NCI-H2171 (cell line): ENCODE data around the gene WNK1.

Experiments
- DNase-seq: peaks from one replicate; lab custom pipeline; 2025; lab: John Stamatoyannopoulos, UW

The WNK1 gene

DNA sequence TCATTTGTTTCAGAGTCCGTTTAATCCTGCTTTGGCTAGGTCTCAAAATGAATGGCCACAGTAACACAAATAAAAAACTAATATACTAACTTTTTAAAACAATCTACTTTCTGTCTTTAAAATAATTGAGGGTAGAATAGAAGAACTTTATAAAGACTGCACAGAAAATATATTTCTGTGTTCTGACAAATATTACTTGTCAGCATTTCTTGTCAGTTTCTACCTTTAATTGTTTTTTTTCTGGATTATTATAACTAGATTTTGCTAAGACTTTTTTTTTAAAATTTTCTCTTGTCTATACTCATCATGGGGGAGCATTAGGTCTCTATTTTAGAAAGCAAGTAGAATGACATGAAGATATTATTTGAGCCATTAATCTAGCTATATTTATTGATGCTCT is 110.9 kb downstream of the WNK1 start:
- DNase-seq = no peak

DNA sequence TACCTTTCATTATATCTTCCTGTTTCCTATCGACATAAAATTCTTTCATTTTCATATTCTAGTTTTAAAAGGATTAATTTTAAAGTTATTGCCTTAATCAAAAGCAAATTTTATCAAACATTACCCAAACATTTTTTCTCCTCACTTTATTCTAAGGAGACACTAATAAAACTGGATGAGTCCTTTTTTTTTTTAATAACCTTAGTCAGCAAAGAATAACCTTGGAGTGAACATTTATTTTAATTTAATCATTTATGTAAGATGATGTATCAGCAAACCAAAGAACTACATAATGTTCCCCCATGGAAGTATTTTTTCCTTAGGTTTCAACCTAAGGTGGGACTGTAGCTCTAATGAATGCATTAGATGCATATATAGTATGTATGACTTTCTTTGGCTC is 113.2 kb downstream of the WNK1 start:
- no peak for DNase-seq

- no peak for DNase-seq
Observed at GRCh38 chr12:867905-868304, 115.5 kb downstream of the WNK1 start.

DNA sequence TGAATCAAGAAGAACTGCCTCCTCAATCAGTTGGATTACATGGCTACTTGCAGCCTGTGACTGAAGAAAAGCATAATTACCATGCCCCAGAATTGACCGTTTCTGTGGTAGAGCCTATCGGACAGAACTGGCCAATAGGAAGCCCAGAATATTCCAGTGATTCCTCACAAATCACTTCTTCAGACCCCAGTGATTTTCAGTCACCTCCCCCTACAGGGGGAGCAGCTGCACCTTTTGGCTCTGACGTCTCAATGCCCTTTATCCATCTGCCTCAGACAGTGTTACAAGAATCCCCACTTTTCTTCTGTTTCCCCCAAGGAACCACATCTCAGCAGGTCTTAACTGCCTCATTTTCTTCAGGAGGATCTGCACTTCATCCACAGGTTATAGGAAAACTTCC is 116.3 kb downstream of the WNK1 start:
- no peak for DNase-seq

- no peak for DNase-seq
Observed at GRCh38 chr12:870378-870777, 118.0 kb downstream of the WNK1 start.

DNA sequence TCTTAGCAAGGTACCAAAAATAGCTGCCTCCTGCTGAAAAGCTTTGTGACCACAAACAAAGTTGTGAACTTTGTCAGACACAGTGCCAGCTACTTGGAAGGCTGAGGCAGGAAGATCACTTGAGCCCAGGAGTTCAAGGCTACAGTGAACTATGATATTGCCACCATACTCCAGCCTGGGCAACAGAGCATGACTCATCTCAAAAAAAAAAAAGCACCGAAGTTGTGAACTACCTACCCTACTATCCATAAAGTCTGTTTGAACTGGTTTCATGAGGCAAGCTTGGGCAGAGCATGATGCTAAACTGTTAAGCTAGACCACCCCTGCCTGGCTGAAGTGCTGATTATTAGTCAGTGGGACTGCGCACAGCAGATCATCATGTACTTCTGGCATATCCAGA is 121.6 kb downstream of the WNK1 start:
- no peak for DNase-seq

DNA sequence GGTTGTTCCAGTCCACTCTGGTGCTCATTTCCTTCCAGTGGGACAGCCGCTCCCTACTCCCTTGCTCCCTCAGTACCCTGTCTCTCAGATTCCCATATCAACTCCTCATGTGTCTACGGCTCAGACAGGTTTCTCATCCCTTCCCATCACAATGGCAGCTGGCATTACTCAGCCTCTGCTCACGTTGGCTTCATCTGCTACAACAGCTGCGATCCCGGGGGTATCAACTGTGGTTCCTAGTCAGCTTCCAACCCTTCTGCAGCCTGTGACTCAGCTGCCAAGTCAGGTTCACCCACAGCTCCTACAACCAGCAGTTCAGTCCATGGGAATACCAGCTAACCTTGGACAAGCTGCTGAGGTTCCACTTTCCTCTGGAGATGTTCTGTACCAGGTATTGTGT is 127.3 kb downstream of the WNK1 start:
- DNase-seq = peak; percentile 86

DNA sequence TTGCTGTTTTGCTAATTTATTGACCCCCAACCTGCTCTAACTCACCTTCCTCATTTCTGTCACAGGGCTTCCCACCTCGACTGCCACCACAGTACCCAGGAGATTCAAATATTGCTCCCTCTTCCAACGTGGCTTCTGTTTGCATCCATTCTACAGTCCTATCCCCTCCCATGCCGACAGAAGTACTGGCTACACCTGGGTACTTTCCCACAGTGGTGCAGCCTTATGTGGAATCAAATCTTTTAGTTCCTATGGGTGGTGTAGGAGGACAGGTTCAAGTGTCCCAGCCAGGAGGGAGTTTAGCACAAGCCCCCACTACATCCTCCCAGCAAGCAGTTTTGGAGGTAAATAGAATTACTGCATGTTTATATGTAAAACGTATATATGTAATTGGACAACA is 128.3 kb downstream of the WNK1 start:
- DNase-seq = no peak

DNA sequence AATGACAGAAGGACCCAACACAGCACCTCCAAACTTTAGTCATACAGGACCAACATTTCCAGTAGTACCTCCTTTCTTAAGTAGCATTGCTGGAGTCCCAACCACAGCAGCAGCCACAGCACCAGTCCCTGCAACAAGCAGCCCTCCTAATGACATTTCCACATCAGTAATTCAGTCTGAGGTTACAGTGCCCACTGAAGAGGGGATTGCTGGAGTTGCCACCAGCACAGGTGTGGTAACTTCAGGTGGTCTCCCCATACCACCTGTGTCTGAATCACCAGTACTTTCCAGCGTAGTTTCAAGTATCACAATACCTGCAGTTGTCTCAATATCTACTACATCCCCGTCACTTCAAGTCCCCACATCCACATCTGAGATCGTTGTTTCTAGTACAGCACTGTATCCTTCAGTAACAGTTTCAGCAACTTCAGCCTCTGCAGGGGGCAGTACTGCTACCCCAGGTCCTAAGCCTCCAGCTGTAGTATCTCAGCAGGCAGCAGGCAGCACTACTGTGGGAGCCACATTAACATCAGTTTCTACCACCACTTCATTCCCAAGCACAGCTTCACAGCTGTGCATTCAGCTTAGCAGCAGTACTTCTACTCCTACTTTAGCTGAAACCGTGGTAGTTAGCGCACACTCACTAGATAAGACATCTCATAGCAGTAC is 132.5 kb downstream of the WNK1 start:
- no peak for DNase-seq

DNA sequence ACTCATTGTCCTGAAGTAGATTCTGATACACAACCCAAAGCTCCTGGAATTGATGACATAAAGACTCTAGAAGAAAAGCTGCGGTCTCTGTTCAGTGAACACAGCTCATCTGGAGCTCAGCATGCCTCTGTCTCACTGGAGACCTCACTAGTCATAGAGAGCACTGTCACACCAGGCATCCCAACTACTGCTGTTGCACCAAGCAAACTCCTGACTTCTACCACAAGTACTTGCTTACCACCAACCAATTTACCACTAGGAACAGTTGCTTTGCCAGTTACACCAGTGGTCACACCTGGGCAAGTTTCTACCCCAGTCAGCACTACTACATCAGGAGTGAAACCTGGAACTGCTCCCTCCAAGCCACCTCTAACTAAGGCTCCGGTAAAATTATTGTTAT is 133.3 kb downstream of the WNK1 start:
- DNase-seq = no peak

- DNase-seq = no peak
Observed at GRCh38 chr12:886206-886605, 133.8 kb downstream of the WNK1 start.

DNA sequence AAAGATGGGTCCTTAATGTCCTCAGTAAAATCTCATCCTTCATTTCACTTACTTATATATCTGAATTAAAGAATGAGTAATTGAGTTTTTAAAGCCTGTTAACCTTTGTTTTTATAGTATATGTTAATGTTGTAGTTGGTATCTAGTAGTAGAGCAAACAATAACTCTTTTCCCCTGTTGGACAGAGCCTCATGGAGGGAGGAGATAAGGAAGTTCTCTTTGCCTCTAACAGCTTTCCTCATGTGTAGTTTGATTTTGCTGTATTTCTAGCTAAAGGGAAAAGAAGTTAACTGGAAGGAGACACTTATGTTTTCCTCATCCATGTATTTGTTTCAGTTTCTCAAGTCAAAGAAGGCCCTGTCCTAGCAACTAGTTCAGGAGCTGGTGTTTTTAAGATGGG is 141.8 kb downstream of the WNK1 start:
- DNase-seq = no peak

- DNase-seq = no peak
Observed at GRCh38 chr12:896031-896430, 143.7 kb downstream of the WNK1 start.

GRCh38 chr12:897386-897785 is 145.0 kb downstream of the WNK1 start:
- DNase-seq = no peak

DNA sequence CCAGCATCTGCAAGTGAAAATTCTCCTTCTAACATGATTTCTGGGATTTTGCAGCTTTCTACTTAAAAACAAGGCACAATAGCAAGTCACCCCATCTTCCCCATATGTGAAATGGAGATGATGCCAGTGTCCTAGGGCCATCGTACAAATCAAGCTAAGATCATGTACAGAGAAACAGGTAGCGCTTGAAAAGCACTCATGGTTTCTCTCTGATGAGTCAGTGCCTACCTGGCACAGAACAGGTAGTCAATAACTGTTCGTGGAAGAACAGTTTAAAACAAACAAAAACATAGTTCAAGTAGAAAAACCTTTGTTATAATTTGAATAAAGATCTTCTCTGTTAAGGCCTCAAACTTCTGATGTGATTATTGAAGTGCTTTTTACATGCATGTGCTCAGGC is 150.2 kb downstream of the WNK1 start:
- DNase-seq = no peak

DNA sequence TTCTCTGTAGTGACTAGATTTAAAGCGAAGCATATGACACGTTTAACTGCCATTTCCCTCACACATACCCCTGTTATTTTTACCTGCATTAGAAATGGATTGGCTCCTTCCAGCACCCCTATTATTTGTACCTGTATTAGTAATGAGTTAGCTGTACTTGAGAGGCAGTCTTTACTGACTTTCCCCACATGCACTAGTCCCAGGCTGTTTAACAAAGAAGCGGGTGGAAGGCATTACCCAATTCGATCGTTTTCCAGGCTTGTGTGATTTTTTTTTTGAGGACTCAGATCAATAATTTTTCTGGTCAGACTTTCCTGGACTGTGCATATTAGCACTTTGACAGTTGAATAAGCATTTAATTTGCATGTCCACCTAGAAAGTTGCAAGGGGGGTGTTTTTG is 150.7 kb downstream of the WNK1 start:
- no peak for DNase-seq

- no peak for DNase-seq
Observed at GRCh38 chr12:904010-904414, 151.6 kb downstream of the WNK1 start.

- DNase-seq = no peak
Observed at GRCh38 chr12:905261-906031, 153.1 kb downstream of the WNK1 start.

DNA sequence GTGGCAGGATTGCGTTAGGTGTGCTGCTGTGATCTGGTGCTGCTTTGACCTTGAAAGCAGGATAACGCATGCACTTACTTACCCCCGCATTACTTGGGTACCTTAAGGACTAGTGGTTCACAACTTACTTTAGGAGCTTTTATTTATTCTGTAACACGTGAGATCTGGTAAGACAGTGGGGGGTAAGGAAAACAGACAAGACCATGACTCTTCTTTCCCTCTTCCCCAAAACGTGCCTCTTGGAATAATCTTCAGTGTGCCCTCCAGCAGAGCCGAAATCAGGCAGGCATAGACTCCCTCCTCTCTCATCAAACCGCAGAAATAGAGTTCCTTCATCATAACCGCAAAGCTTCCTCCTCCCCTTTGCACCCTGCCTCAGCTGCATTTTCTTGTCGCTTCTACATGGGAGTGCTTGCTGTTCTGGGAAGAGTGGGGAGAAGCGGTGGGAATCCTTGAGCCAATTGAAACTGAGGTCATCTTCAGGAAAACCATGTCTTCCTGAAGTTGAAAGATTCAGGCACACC is 153.7 kb downstream of the WNK1 start:
- DNase-seq = no peak

DNA sequence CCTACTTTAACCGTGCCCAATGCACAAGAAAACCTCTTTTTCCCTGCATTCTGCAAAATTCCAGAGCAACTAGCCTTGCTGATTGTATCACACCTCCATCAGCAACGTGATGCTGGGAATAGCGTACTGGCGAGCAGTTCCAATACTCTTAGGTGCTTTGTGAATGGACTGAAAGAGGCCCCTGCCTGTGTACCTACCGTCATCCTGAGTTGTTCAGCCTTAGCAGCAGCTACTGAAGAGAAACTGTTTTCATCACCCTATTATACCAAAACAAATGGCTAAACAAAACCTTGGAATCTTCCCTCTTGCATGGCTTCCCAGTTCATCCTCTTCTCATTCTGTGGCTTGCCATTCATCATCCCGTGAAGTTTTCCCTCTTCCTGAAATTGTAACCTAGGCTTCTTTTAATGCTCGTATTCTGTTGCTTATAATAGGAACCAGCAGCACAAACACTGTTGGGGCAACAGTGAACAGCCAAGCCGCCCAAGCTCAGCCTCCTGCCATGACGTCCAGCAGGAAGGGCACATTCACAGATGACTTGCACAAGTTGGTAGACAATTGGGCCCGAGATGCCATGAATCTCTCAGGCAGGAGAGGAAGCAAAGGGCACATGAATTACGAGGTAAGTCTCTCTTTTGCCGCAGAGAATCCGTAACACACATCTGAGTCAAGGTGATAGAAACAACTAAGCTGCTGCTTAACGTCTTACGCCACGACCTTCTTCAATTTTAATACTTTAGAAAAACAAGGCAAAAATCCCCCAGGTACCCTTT is 155.2 kb downstream of the WNK1 start:
- no peak for DNase-seq

DNA sequence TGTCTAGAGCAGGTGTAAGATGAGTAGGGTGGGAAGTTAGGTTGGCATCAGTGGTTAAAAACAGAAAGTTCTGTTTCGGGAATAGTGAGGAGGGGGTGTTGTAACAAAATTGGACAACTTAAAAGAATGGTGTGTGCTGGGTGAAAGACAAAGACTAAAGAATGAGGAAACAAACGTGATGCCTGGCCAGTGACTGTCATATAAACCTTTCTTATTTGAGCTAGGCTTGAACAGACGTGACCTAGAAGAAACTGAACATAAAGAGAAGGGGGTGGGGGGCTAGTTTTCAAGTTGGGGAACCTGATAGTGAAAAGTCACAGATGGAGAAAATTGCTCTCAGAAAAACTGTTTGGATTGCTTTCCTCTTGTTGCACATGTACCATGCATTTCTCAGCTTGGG is 157.5 kb downstream of the WNK1 start:
- DNase-seq = no peak

DNA sequence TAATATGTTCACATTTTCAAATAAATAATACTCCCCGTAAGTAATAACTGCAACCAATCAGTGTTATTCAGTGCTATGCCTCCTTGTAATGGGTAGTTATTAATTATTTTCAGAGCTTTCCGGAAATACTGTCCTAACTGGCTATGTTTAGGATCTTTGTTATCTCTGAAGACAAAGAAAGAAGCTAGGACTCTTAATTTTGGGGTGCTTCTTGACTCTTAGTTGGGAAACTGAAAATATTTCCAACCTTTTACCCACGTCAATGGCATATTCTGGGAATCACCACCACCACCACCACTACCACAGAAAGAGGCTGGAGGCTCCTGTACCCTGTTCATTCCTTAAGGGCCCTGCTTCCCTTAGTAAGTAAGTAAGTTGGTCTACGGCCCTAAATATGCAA is 158.0 kb downstream of the WNK1 start:
- no peak for DNase-seq
